Fibroblast of skin of right quadriceps (primary cell): ENCODE results near the gene INTS4.
"Not testable (repeated sequence)": the region's sequence is repeated elsewhere in the genome, so short reads cannot be mapped to it uniquely, and the experiment has no call there.

Source experiments
- DNase-seq: peaks from one replicate; pipeline ENCODE4 v3.0.0-alpha.2; 2013

Gene INTS4

GRCh38 chr11:78022397-78023396 is 28.2 kb upstream of the INTS4 start, which contains the start of gene KCTD14:
TSS of gene KCTD14 (minus strand) at chr11:78023276. CDS start at chr11:78023249, 27 bp downstream.
- DNase-seq = no peak

GRCh38 chr11:78021611-78022010 is 27.1 kb upstream of the INTS4 start:
- no peak for DNase-seq

DNA sequence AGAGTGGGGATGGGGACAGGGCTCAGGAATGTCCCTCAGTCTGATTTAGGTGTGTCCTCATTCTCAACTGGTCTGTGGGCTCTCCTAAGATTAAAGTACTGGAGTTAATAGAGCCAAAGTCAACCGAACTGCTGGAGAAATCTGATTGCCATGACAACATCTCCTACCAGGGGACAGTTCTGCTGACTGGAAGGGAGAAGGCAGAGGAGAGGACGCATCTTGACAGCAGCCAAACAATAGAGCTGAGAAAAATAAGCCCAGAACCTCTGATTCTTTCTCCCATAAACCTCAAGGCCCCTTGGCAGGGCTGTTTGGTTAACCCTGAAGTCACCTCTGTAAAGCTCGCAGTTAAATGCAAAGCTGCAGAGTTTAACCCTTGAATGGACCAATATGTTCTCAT is 25.8 kb upstream of the INTS4 start:
- DNase-seq = no peak

- peak; percentile 46 for DNase-seq
Observed at GRCh38 chr11:78019808-78020207, 25.3 kb upstream of the INTS4 start.

DNA sequence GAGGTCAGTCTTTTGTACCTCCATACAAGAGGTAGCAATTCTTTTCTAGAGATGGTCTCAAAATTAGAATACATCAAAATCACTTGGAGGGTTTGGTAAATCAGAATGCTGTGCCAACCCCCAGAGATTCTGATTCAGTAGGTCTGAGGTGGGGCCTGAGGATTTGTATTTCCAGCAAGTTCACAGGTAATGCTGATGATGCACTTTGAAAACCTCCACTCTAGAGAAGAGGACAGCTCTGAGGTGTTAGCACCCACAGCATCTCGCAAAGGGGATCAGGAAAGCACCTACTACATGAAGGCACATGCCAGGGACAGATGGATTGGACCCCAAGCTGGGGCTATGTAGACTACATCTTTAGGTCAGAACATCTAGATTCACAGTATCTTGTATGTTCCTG is 21.4 kb upstream of the INTS4 start:
- no peak for DNase-seq

DNA sequence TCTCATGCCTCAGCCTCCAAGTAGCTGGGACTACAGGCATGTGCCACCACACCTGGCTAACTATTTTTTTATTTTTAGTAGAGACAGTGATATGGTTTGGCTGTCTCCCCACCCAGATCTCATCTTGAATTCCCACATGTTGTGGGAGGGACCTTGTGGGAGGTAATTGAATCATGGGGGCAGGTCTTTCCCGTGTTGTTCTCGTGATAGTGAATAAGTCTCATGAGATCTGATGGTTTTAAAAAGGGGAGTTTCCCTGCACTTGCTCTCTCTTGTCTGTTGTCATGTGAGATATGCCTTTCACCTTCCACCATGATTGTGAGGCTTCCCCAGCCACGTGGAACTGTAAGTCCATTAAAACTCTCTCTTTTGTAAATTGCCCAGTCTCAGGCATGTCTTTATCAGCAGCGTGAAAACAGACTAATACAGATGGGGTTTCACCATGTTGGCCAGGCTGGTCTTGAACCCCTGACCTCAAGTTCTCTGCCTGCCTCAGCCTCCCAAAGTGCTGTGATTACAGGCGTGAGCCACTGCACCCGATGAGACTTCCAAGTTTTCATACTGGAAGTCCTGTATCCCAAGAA is 20.6 kb upstream of the INTS4 start:
- DNase-seq = not testable (repeated sequence)

DNA sequence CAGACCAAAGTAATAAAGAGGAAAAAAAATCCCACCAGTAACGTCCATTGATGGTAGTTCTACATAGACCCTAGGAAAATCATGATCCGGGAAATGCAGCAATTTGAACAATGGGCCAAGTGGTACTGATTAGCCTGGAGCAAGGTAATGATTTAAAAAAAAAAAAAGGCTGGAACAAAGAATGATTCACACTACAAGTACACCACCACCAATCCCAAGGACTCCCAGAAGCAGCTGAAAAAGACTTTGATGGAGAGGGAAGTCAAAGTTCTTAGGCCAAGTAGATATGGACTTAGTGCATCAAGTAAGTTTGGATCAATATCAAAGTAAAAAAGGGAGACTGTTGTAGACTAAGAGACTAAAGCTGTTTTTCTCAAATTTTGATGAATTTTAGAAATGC is 16.8 kb upstream of the INTS4 start:
- DNase-seq = no peak

- no peak for DNase-seq
Observed at GRCh38 chr11:78010755-78011154, 16.3 kb upstream of the INTS4 start.

DNA sequence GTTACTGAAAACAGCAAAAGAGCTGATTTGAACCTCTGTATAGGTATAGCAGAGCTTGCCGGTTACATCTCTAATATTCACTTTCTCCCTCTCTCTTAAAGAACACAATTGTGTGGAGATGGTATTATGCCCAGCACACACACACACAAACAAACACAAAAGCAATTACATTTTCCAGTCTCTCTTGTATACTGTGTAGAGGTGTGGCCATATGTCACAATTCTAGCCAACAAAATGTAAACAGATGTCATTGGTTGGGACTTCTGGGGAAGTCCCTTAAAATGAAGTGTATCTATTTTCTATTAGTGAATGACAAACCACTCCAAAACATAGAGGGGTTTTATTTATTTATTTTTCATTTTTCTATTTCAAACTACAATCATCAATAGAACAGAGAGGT is 15.8 kb upstream of the INTS4 start:
- DNase-seq = no peak

DNA sequence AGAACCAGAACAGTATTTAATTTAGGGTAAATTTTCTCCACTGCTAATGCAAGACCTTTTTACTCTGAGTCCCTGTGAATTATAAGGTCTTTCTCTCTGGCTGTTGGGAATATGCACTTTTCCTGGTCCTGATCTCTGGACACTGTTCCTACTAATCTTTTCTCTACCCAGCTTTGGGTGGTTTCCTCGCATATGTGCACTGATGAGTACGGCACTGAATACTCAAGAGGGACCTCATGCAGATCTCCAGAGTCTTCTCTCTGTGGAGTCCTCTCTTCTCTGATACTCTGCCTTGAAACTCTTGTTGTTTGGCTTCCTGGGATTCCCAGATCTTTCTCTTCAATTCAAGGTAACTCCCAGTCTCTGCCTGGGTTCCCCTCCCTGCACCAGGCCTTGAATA is 14.6 kb upstream of the INTS4 start:
- DNase-seq = no peak

DNA sequence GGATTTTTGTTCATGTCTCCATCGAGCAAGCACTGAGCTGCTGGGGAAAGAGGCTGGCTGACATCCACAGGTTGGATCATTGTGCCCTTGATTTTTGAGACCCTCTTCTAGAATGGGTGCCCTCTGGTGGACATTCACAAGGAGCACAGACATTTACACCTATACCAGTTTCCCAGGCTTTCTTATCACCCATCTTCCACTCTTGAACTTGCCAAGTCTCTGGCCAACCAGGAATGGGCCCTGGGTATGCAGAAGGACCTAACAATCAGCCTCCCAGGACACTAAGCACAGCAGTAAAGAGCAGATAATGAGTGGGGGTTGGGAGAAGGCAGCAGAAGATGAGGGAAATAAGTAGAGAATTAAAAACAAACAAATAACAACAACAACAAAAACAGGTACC is 5.7 kb upstream of the INTS4 start:
- peak; percentile 64 for DNase-seq

DNA sequence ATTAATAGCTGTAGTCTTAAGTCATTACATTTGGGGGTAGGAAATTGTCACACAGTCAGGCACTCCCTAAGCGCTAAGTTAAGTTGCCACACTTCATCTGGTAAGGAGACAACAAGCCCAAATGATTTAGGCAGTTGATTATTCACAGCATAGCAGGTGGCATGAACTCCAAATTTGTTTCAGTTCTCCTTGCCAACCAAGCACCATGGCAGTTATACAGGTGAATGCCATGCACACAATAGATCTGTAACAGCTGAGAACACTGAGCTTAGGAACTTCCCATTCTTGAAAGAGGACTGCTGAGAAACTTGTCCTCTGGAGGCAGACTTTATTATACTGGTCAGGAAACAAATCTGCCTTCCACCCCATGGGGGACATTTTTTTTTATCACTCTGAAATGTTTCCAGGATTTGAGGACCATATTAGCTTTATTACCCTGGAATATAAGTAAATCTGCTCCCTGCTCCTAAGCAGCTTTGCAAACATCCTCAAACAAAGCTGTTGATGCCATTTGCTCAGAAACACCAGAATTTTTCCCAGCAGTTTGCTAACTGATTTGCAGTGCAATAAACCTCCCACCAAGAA is 5.1 kb upstream of the INTS4 start:
- no peak for DNase-seq

DNA sequence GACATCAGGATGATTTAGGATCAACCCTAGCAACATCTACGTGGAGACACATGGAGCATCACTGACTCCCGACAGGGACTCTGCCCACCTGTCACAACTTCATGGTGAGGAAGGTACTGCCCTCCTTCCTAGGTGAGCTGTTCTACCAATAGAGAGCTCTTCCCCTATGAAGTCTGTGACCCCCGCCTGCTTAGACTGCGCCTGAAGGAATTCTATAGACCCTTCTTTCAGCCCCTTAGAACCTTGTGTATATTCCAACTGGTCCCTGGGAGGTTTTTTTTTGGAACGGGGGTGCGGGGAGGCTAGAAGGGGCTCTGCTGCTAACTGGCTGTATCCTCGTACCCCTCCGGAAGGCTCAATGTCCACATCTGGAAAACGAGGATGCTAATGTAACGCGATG is 566 bp downstream of the INTS4 start:
- no peak for DNase-seq

- DNase-seq = no peak
Observed at GRCh38 chr11:77990981-77991380, 3.5 kb downstream of the INTS4 start.

DNA sequence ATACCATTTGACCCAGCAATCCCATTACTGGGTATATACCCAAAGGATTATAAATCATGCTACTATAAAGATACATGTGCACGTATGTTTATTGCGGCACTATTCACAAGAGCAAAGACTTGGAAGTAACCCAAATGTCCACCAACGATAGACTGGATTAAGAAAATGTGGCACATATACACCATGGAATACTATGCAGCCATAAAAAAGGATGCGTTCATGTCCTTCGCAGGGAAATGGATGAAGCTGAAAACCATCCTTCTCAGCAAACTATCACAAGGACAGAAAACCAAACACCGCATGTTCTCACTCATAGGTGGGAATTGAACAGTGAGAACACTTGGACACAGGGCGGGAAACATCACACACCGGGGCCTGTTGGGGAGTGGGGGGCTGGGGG is 8.0 kb downstream of the INTS4 start:
- DNase-seq = not testable (repeated sequence)

- no peak for DNase-seq
Observed at GRCh38 chr11:77981346-77981947, 13.0 kb downstream of the INTS4 start.

DNA sequence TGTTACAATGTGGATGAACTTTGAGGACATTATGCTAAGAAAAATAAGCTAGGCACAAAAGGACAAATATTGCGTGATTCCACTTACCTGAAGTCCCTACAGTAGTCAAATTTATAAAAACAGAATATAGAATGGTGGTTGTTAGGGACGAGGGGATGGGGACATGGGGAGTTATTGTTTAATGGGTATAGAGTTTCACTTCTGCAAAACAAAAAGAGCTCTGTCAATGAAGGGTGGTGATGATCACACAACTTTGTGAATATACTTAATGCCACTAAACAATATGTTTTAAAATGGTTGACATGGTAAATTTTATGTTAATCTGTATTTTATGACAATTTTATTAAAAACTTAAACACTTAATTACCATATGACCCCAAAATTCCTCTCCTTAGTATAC is 26.1 kb downstream of the INTS4 start:
- no peak for DNase-seq

DNA sequence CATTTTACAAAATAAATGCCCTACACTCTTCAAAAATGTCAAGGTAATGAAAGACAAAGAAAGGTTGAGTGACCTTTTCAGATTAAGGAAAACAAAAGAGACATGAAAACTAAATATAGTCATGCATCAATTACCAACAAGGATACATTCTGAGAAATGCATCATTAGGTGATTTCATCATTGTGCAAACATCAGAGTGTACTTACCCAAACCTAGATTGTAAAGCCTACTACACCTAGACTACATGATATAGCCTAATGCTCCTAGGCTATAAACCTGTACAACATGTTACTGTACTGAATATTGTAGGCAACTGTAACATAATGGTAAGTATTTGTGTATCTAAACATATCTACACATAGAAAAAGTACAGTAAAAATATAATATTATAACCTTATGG is 26.7 kb downstream of the INTS4 start:
- no peak for DNase-seq

DNA sequence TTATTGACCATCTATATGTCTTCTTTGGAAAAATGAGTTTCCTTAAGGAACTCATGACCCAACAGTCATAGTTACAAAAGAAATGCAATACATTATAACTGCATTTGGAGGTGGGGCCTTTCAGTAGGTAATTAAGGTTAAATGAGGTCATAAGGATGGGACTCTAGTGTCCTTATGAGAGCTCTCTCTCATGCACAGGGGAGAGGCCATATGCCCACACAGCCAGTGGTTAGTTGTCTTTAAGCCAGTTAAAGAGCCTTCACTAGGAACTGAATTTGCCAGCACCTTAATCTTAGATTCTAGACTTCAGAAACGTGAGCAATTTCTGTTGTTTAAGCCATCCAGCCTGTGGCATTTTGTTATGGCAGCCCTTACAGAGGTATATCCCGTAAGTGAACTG is 27.3 kb downstream of the INTS4 start:
- no peak for DNase-seq

DNA sequence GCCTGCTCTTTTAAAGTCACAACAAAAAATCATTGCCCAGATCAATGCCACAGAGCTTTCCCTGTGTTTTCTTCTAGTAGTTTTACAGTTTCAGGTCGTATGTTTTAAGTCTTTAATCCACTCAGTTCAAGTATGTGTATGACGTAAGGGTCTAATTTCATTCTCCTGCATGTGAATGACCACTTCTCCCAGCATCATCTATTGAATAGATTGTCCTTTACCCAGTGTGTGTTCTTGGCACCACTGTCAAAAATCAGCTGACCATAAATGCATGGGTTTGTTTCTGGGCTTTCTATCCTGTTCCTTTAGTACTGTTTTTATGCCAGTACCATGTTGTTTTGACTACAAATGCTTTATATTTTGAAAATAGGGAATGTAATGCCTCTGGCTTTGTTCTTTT is 28.1 kb downstream of the INTS4 start:
- no peak for DNase-seq

GRCh38 chr11:77959434-77959833 is 35.0 kb downstream of the INTS4 start:
- peak; percentile 10 for DNase-seq

DNA sequence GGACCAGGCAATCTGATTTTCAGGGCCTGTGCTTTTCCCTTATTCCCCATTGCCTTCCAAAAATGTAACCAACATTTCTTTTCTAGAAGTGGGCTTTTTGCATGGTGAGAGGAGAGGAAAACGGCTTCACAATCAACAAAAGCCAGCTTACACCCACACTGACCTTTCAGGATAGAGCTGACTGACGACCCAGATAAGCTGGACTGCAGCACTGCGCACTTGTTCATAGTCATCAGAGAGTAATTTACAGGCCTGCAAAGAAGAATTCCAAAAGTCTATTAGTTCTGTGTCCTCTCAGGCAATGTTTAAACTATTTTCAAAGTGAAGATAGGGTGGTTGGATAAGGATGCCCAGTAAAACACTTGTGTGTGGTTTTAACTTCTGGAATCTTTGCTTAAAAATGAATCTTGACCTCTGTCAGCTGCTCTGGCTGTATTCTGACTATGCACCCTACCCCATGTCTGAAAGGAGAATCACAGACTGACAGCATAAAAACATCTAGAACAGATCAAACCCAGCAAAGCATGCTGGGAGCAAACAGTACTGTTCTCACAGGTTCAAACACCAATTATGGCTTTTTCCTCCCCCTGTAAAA is 35.8 kb downstream of the INTS4 start:
- not testable (repeated sequence) for DNase-seq

GRCh38 chr11:77943296-77943695 is 51.2 kb downstream of the INTS4 start:
- peak; percentile 31 for DNase-seq
